GM21717 (cell line): ENCODE results near the gene BMI1.
"Not testable (repeated sequence)": the region's sequence is repeated elsewhere in the genome, so short reads cannot be mapped to it uniquely, and the experiment has no call there.

ENCODE experiments used
- ATAC-seq: cut with Tn5 transposase; IDR thresholded peaks from one replicate; pipeline ENCODE4 v1.9.1; 2021; ENCODE audit warnings: mild to moderate bottlenecking, moderate library complexity; ENCODE audit not compliant: unreplicated experiment

Gene BMI1

GRCh38 chr10:22320591-22321155 lies at the start of gene BMI1:
BMI1 (plus strand) TSS chr10:22321099; CDS start chr10:22326450, 5,351 bp downstream.
- peak; percentile 14 for ATAC-seq

GRCh38 chr10:22271786-22272185 lies 49.1 kb upstream of the BMI1 start:
- no peak for ATAC-seq

- ATAC-seq: no peak
These were observed 42.5 kb upstream of the BMI1 start for GRCh38 chr10:22278441-22278782.

GRCh38 chr10:22280078-22280477 lies 40.8 kb upstream of the BMI1 start:
- no peak for ATAC-seq

GRCh38 chr10:22285130-22285529 lies 35.8 kb upstream of the BMI1 start:
- ATAC-seq: no peak

- no peak for ATAC-seq
These were observed 27.0 kb upstream of the BMI1 start for GRCh38 chr10:22293747-22294404.

GRCh38 chr10:22294694-22295093 lies 26.2 kb upstream of the BMI1 start:
- no peak for ATAC-seq

- no peak for ATAC-seq
These were observed 19.7 kb upstream of the BMI1 start for GRCh38 chr10:22301193-22301592.

GRCh38 chr10:22303461-22303860 lies 17.4 kb upstream of the BMI1 start:
- no peak for ATAC-seq

GRCh38 chr10:22305721-22306120 lies 15.2 kb upstream of the BMI1 start:
- ATAC-seq: no peak

GRCh38 chr10:22308390-22308789 lies 12.5 kb upstream of the BMI1 start:
- peak; percentile 91 for ATAC-seq

- no peak for ATAC-seq
These were observed 11.5 kb upstream of the BMI1 start for GRCh38 chr10:22309180-22310000.

- ATAC-seq: not testable (repeated sequence)
These were observed 10.9 kb upstream of the BMI1 start for GRCh38 chr10:22310012-22310411.

- ATAC-seq: no peak
These were observed 10.0 kb upstream of the BMI1 start for GRCh38 chr10:22310928-22311327.

- no peak for ATAC-seq
These were observed 6.0 kb upstream of the BMI1 start for GRCh38 chr10:22314852-22315251.

- peak; percentile 11 for ATAC-seq
These were observed 5.2 kb upstream of the BMI1 start for GRCh38 chr10:22315455-22316285.

- peak; percentile 52 for ATAC-seq
These were observed 4.4 kb upstream of the BMI1 start, which contains the start of gene COMMD3 for GRCh38 chr10:22316286-22317075. COMMD3 (plus strand) TSS chr10:22316388; CDS start chr10:22316418, 30 bp downstream.

GRCh38 chr10:22317076-22317370 lies 3.9 kb upstream of the BMI1 start:
- ATAC-seq: peak; percentile 16

GRCh38 chr10:22317771-22318565 lies 2.9 kb upstream of the BMI1 start:
- ATAC-seq: no peak

- no peak for ATAC-seq
These were observed 2.1 kb upstream of the BMI1 start for GRCh38 chr10:22318772-22319171.
